Activated CD4-positive, alpha-beta T cell treated with anti-CD3 and anti-CD28 coated beads for 36 hours (primary cell): ENCODE data around the gene NME1. TPM values are rescaled to one million over a fixed set of nuclear protein-coding genes. Genes with fewer than 3 reads are reported as not detected.

Experiments used
- ATAC-seq: fragments of 200-7000 bp; cut with Tn5 transposase; one replicate; pipeline ENCODE4 v1.10.0; 2021; ENCODE audit warnings: mild to moderate bottlenecking, moderate library complexity
- CTCF ChIA-PET: fragments of 350-600 bp; sonication (Branson Sonifier 250); formaldehyde crosslinking; loops from one replicate; lab custom pipeline; 2021; ENCODE audit warnings: antibody characterized with exemption; lab: Charles Lee
- POLR2A ChIA-PET: fragments of 350-600 bp; sonication (Branson Sonifier 250); formaldehyde crosslinking; loops from one replicate; lab custom pipeline; 2021; ENCODE audit warnings: antibody characterized with exemption, inconsistent platforms; lab: Charles Lee
- DNase-seq: peaks from one replicate; pipeline ENCODE4 v3.0.0-alpha.2; 2020
- H3K27ac Mint-ChIP-seq: one replicate; pipeline ENCODE4 v1.8.0; 2021; ENCODE audit warnings: mixed read lengths
- H3K27me3 Mint-ChIP-seq: one replicate; pipeline ENCODE4 v1.8.0; 2021; ENCODE audit warnings: mixed read lengths
- H3K36me3 Mint-ChIP-seq: one replicate; pipeline ENCODE4 v1.8.0; 2021; ENCODE audit warnings: low read depth, mixed read lengths
- H3K4me1 Mint-ChIP-seq: one replicate; pipeline ENCODE4 v1.8.0; 2021; ENCODE audit warnings: mixed read lengths
- H3K4me3 Mint-ChIP-seq: one replicate; pipeline ENCODE4 v1.8.0; 2021; ENCODE audit warnings: mild to moderate bottlenecking, moderate library complexity, mixed read lengths
- H3K9me3 Mint-ChIP-seq: one replicate; pipeline ENCODE4 v1.8.0; 2021; ENCODE audit warnings: low read depth, mixed read lengths
- intact Hi-C, 2 experiments: fragments of 100-400 bp; cut with DNase I in 1 of 2; cut with micrococcal nuclease in 1 of 2; formaldehyde crosslinking; loops; one replicate each; pipeline versions ENCODE4 v1.14.2 to v1.15.1; 2022 to 2024; cut with DNase I, micrococcal nuclease
- total RNA-seq, 2 experiments: library from RNA; stranded (reverse); gene quantifications; one replicate each; pipeline ENCODE4 v1.2.3, GENCODE V29; 2021

NME1 gene
- total RNA-seq, 2 experiments from 2014 or later, result 293 to 310 TPM

DNA sequence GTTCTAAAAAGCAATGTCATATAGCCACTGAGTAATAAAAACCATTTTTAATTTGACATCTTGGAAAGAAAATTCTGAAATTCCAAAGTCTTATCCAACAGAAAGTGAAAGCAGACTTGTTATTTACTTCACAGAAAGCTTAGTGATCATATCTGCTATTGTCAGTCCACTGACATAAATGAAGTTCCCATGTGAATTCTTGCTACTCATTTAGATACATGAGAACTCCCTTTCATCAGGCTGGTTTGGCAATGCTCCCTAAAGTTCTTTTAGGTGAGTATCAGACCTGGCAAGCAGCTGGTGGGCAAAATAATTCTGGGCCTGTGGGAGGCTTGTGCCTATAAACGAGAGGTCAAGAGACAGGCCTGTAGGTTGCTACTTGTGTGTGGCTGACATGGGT lies 36.3 kb downstream of the NME1 start:
- Mint-ChIP-seq H3K4me1 (no peaks in the 10 kb centered on the region), H3K27me3 (no peaks in the 10 kb centered on the region), H3K36me3 (peaks cover 25% of the 10 kb centered on the region), H3K4me3 (no peak overlapping the region), H3K9me3 (no peaks in the 10 kb centered on the region), H3K27ac (peak overlapping the region; percentile 28)
- ChIA-PET CTCF (no interaction called here), POLR2A (no interaction called here)
- intact Hi-C loops, result no loop called here
- no peak for DNase-seq
- ATAC-seq, result no peak

DNA sequence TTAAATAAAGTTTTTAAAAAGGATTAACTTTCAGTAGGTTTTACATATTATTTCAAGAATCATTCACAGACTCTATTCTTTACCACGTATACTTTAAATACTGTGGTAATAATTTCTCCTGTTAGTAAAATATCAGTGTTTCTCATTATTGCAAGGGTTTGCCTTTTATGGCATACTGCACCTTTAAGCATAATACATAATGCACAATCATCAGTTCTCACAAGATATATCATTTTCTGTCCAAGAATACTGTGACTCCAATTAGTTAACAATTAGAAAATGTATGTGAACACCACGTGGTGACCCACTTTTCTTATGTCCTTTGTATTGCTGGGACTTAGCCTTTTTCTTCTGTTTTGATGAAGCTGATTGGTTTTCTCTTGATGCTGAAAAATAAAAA lies 38.5 kb downstream of the NME1 start:
- POLR2A ChIA-PET, result no interaction called here
- intact Hi-C loops, result no loop called here
- H3K36me3 Mint-ChIP-seq, result peaks cover 18% of the 10 kb centered on the region
- no peak for DNase-seq
- no peak overlapping the region for H3K27ac Mint-ChIP-seq
- no peak overlapping the region for H3K4me3 Mint-ChIP-seq
- H3K27me3 Mint-ChIP-seq, result no peaks in the 10 kb centered on the region
- H3K9me3 Mint-ChIP-seq, result no peaks in the 10 kb centered on the region
- no peak for ATAC-seq
- CTCF ChIA-PET, result no interaction called here
- no peaks in the 10 kb centered on the region for H3K4me1 Mint-ChIP-seq

- intact Hi-C loops, result no loop called here
- Mint-ChIP-seq H3K4me1 (peaks cover 3% of the 10 kb centered on the region), H3K36me3 (peaks cover 22% of the 10 kb centered on the region), H3K4me3 (no peak overlapping the region), H3K9me3 (no peaks in the 10 kb centered on the region), H3K27me3 (no peaks in the 10 kb centered on the region), H3K27ac (no peak overlapping the region)
- CTCF ChIA-PET, result no interaction called here
- POLR2A ChIA-PET, result no interaction called here
- ATAC-seq, result no peak
- DNase-seq, result no peak
These were observed 44.4 kb downstream of the NME1 start for GRCh38 chr17:51197754-51198153.

DNA sequence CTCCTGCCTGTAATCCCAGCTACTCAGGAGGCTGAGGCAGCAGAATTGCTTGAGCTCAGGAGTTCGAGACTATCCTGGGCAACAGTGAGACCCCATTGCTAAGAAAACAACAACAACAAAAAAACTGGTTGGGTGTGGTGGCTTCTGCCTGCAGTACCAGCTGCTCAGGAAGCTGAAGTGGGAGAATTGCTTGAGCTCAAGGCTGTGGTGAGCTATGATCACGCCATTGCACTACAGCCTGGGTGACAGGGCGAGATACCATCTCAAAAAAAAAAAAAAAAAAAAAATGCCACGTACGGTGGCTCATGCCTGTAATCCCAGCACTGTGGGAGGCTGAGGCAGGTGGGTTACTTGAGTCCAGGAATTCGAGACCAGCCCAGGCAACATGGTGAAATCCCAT lies 46.9 kb downstream of the NME1 start:
- DNase-seq, result no peak
- ChIA-PET POLR2A (no interaction called here), CTCF (interaction anchor here (1.0 kb wide), 1 partner anchor 15 kb away, joined by 3 read pairs; no protein-coding TSS in a partner anchor)
- ATAC-seq, result no peak
- no peaks in the 10 kb centered on the region for H3K9me3 Mint-ChIP-seq
- H3K36me3 Mint-ChIP-seq, result peaks cover 24% of the 10 kb centered on the region
- intact Hi-C loops, result no loop called here
- no peaks in the 10 kb centered on the region for H3K27me3 Mint-ChIP-seq
- H3K27ac Mint-ChIP-seq, result no peak overlapping the region
- peaks cover 3% of the 10 kb centered on the region for H3K4me1 Mint-ChIP-seq
- no peak overlapping the region for H3K4me3 Mint-ChIP-seq

DNA sequence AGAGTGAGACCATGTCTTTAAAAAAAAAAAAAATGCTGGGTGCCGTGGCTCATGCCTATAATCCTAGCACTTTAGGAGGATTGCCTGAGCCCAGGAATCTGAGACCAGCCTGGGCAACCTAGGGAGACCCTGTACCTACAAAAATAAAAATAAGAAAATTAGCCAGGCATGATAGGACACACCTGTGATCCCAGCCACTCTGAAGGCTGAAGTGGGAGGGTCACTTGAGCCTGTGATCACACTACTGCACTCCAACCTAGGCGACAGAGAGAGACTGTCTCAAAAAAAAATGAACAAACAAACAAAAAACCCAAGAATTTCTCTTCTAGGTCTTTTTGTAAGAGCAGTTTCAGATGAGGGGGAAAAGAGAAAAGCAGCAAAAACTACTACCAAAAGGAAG lies 47.5 kb downstream of the NME1 start:
- Mint-ChIP-seq H3K27ac (no peak overlapping the region), H3K4me3 (no peak overlapping the region), H3K9me3 (no peaks in the 10 kb centered on the region), H3K4me1 (peaks cover 3% of the 10 kb centered on the region), H3K27me3 (no peaks in the 10 kb centered on the region), H3K36me3 (peaks cover 25% of the 10 kb centered on the region)
- ChIA-PET CTCF (no interaction called here), POLR2A (no interaction called here)
- intact Hi-C loops, result no loop called here
- DNase-seq (no peak), ATAC-seq (no peak)

GRCh38 chr17:51203838-51204237 lies 50.5 kb downstream of the NME1 start:
- intact Hi-C loops, result no loop called here
- Mint-ChIP-seq H3K4me3 (no peak overlapping the region), H3K27me3 (no peaks in the 10 kb centered on the region), H3K9me3 (no peaks in the 10 kb centered on the region), H3K4me1 (peaks cover 3% of the 10 kb centered on the region), H3K27ac (no peak overlapping the region), H3K36me3 (peaks cover 21% of the 10 kb centered on the region)
- ChIA-PET CTCF (no interaction called here), POLR2A (no interaction called here)
- ATAC-seq (no peak), DNase-seq (no peak)

Other genes starting within 250 kb of the NME1 start
- gene SPAG9, start 32.7 kb upstream of the NME1 start, total RNA-seq, result 10 to 100 TPM; 48.0 to 88.2 TPM
- gene NME2, start 12.9 kb downstream of the NME1 start, total RNA-seq, result 100 to 1,000 TPM; 703 to 827 TPM
- 1 to 10 TPM; 8.9 to 9.3 TPM for gene MBTD1, start 106.5 kb downstream of the NME1 start, total RNA-seq
- gene UTP18, start 107.0 kb downstream of the NME1 start, total RNA-seq, result 10 to 100 TPM; 49.3 to 74.0 TPM